Thymus (tissue), 11 donors: ENCODE data around the gene TGM4. TPM values are rescaled to one million over a fixed set of nuclear protein-coding genes. Genes with fewer than 3 reads are reported as not detected.

Source experiments
- DNase-seq, 9 donors: peaks; one replicate each; pipeline ENCODE4 v3.0.0-alpha.2; 2013; ENCODE audit warnings: low spot score in 9 of 9, low read depth in 6 of 9, missing footprints in 1 of 9
- H3K27ac ChIP-seq, 2 donors: one replicate each; pipeline ENCODE4 v1.5.1; 2013; ENCODE audit warnings: control low read depth in 1 of 2, low read depth in 1 of 2, low read length in 1 of 2, mild to moderate bottlenecking in 1 of 2, moderate library complexity in 1 of 2
- H3K27me3 ChIP-seq, 2 donors: one replicate each; pipeline ENCODE4 v1.5.1; 2013; ENCODE audit warnings: low read length in 1 of 2; ENCODE audit not compliant: control insufficient read depth in 2 of 2, insufficient read depth in 1 of 2
- H3K36me3 ChIP-seq, 2 donors: one replicate each; pipeline ENCODE4 v1.5.1; 2013; ENCODE audit warnings: low read length in 1 of 2, mild to moderate bottlenecking in 1 of 2, moderate library complexity in 1 of 2; ENCODE audit not compliant: control insufficient read depth in 2 of 2, insufficient read depth in 2 of 2
- H3K4me1 ChIP-seq, 2 donors: one replicate each; pipeline ENCODE4 v1.5.1; 2013; ENCODE audit warnings: low read length in 2 of 2; ENCODE audit not compliant: control insufficient read depth in 2 of 2, insufficient read depth in 2 of 2
- H3K4me3 ChIP-seq, 2 donors: one replicate each; pipeline ENCODE4 v1.5.1; 2013; ENCODE audit warnings: low read length in 2 of 2, control low read depth in 1 of 2, mild to moderate bottlenecking in 1 of 2
- H3K9me3 ChIP-seq, 2 donors: one replicate each; pipeline ENCODE4 v1.5.1; 2013; ENCODE audit warnings: low read length in 1 of 2, mild to moderate bottlenecking in 1 of 2; ENCODE audit not compliant: control insufficient read depth in 2 of 2, insufficient read depth in 1 of 2
- whole genome bisulfite sequencing: extraction: QIAGEN DNeasy Blood & Tissue Kit; methylation state at CpG from one replicate; pipeline ENCODE4 v1.1.7; 2013; 5-methylcytosine and 5-hydroxymethylcytosine counted together
- polyA plus RNA-seq: library from polyadenylated mRNA; stranded (reverse); fragments of 200-250 nt; gene quantifications from one replicate; pipeline ENCODE4 v1.2.3, GENCODE V29; 2013
- total RNA-seq: library from RNA; stranded (reverse); fragments of 120-200 nt; gene quantifications from one replicate; pipeline ENCODE4 v1.2.4, GENCODE V29; 2013
- donor health status: healthy.

TGM4 gene
- total and polyA plus RNA-seq, 2 donors, result 0.14 to 0.62 TPM

- Histone ChIP-seq H3K27me3 (peaks cover 0 to 3% of the 10 kb centered on the region in 2 donors), H3K4me3 (no peak overlapping the region), H3K4me1 (no peaks in the 10 kb centered on the region), H3K36me3 (no peaks in the 10 kb centered on the region), H3K9me3 (no peaks in the 10 kb centered on the region), H3K27ac (no peak overlapping the region)
- no peak for DNase-seq
- WGBS, result 98% methylated on average over 15 of the region's 15 CpGs
These were observed 29.3 kb downstream of the TGM4 start for GRCh38 chr3:44903751-44904150.

GRCh38 chr3:44905446-44906157 is 31.2 kb downstream of the TGM4 start:
- Histone ChIP-seq H3K4me3 (no peak overlapping the region), H3K27ac (no peak overlapping the region), H3K4me1 (no peaks in the 10 kb centered on the region), H3K9me3 (no peaks in the 10 kb centered on the region), H3K27me3 (no peaks in the 10 kb centered on the region), H3K36me3 (no peaks in the 10 kb centered on the region)
- no peak for DNase-seq
- WGBS, result 86% methylated on average over 3 of the region's 3 CpGs

- H3K36me3 ChIP-seq, result no peaks in the 10 kb centered on the region
- 95% methylated on average over 4 of the region's 4 CpGs for WGBS
- H3K4me1 ChIP-seq, result no peaks in the 10 kb centered on the region
- no peak overlapping the region for H3K4me3 ChIP-seq
- DNase-seq, result no peak
- no peaks in the 10 kb centered on the region for H3K27me3 ChIP-seq
- no peak overlapping the region for H3K27ac ChIP-seq
- no peaks in the 10 kb centered on the region for H3K9me3 ChIP-seq
These were observed 32.6 kb downstream of the TGM4 start for GRCh38 chr3:44906997-44907396.

- H3K36me3 ChIP-seq, result no peaks in the 10 kb centered on the region
- H3K9me3 ChIP-seq, result no peaks in the 10 kb centered on the region
- no peaks in the 10 kb centered on the region for H3K27me3 ChIP-seq
- H3K4me3 ChIP-seq, result no peak overlapping the region
- WGBS, result 73% methylated on average over 4 of the region's 4 CpGs
- H3K27ac ChIP-seq, result no peak overlapping the region
- no peaks in the 10 kb centered on the region for H3K4me1 ChIP-seq
- DNase-seq, result no peak
These were observed 33.2 kb downstream of the TGM4 start for GRCh38 chr3:44907612-44908011.

- Histone ChIP-seq H3K36me3 (no peaks in the 10 kb centered on the region), H3K9me3 (no peaks in the 10 kb centered on the region), H3K4me3 (no peak overlapping the region), H3K27ac (no peak overlapping the region), H3K27me3 (no peaks in the 10 kb centered on the region), H3K4me1 (no peaks in the 10 kb centered on the region)
- 21% methylated on average over 2 of the region's 2 CpGs for WGBS
- no peak for DNase-seq
These were observed 34.7 kb downstream of the TGM4 start for GRCh38 chr3:44909063-44909462.

GRCh38 chr3:44910693-44911092 is 36.3 kb downstream of the TGM4 start:
- Histone ChIP-seq H3K27ac (no peak overlapping the region), H3K9me3 (no peaks in the 10 kb centered on the region), H3K4me3 (no peak overlapping the region), H3K36me3 (no peaks in the 10 kb centered on the region), H3K27me3 (no peaks in the 10 kb centered on the region), H3K4me1 (no peaks in the 10 kb centered on the region)
- 95% methylated on average over 3 of the region's 3 CpGs for WGBS
- DNase-seq, result no peak

- Histone ChIP-seq H3K36me3 (peaks cover 6% of the 10 kb centered on the region in 2 donors), H3K4me1 (no peaks in the 10 kb centered on the region), H3K27me3 (no peaks in the 10 kb centered on the region), H3K9me3 (no peaks in the 10 kb centered on the region), H3K27ac (no peak overlapping the region), H3K4me3 (no peak overlapping the region)
- WGBS, result 40% methylated on average over 4 of the region's 4 CpGs
- peak; percentile 11 to 77 (median 61) for DNase-seq
These were observed 39.6 kb downstream of the TGM4 start for GRCh38 chr3:44913868-44914468.

GRCh38 chr3:44914936-44915335 is 40.5 kb downstream of the TGM4 start:
- no peak for DNase-seq

GRCh38 chr3:44915702-44916438 is 41.5 kb downstream of the TGM4 start:
- no peaks in the 10 kb centered on the region for H3K9me3 ChIP-seq
- no peak for DNase-seq
- 93% methylated on average over 8 of the region's 8 CpGs for WGBS
- H3K27ac ChIP-seq, result no peak overlapping the region
- H3K4me1 ChIP-seq, result no peaks in the 10 kb centered on the region
- peaks cover 6 to 13% of the 10 kb centered on the region in 2 donors for H3K36me3 ChIP-seq
- no peak overlapping the region for H3K4me3 ChIP-seq
- H3K27me3 ChIP-seq, result no peaks in the 10 kb centered on the region

More at GRCh38 chr3:44914936-44915335, 40.5 kb downstream of the TGM4 start:
- Histone ChIP-seq H3K4me3 (no peak overlapping the region), H3K4me1 (no peaks in the 10 kb centered on the region), H3K9me3 (no peaks in the 10 kb centered on the region), H3K36me3 (peaks cover 6% of the 10 kb centered on the region in 2 donors), H3K27ac (no peak overlapping the region), H3K27me3 (no peaks in the 10 kb centered on the region)
- WGBS, result 82% methylated on average over 4 of the region's 4 CpGs
